ENCODE measurements around the gene TMPRSS15. TPM values are rescaled to one million over a fixed set of nuclear protein-coding genes. Genes with fewer than 3 reads are reported as not detected.

TMPRSS15 gene
- not detected in 2 replicates for total RNA-seq

GRCh38 chr21:18403735-18404450 is at the start of gene TMPRSS15:
Gene TMPRSS15, minus strand, starts transcription at chr21:18403785. Its CDS starts 163 bp downstream, at chr21:18403622.

DNA sequence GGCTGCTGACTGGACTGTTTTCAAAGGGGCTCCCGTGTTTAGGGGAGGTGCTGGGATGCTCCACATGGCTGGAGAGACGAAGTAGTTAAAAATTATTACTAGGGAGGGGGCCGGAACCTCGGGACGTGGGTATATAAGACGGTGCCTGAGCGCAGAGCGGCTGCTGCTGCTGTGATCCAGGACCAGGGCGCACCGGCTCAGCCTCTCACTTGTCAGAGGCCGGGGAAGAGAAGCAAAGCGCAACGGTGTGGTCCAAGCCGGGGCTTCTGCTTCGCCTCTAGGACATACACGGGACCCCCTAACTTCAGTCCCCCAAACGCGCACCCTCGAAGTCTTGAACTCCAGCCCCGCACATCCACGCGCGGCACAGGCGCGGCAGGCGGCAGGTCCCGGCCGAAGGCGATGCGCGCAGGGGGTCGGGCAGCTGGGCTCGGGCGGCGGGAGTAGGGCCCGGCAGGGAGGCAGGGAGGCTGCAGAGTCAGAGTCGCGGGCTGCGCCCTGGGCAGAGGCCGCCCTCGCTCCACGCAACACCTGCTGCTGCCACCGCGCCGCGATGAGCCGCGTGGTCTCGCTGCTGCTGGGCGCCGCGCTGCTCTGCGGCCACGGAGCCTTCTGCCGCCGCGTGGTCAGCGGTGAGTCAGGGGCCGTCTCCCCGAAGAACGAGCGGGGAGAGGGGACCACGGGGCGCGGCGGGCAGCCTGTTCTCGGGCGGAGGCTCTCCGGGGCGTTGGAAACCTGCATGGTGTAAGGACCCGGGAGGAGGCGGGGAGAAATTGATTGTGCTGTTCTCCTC is 158.7 kb downstream of the TMPRSS15 start, which contains the start of gene CHODL:
Gene CHODL, plus strand, starts transcription at position 163 of the 793 bp plus-strand sequence. Its CDS starts 391 bp downstream, at position 554.

Other genes starting within 250 kb of the TMPRSS15 start
- 0.12 and 0.16 TPM in 2 replicates for gene CHODL, start 159.0 kb downstream of the TMPRSS15 start, total RNA-seq

Measured in hair follicle dermal papilla cell (primary cell).